GM19395 (cell line): ENCODE measurements around the gene OTOP3.

Source experiments
- ATAC-seq: cut with Tn5 transposase; IDR thresholded peaks from one replicate; pipeline ENCODE4 v1.9.1; 2021; ENCODE audit warnings: mild to moderate bottlenecking, moderate library complexity; ENCODE audit not compliant: unreplicated experiment

OTOP3 gene

GRCh38 chr17:74916136-74916850 is 19.4 kb upstream of the OTOP3 start:
- no peak for ATAC-seq

- ATAC-seq, result no peak
These were observed 18.9 kb upstream of the OTOP3 start for GRCh38 chr17:74916851-74917199.

GRCh38 chr17:74917430-74917829 is 18.3 kb upstream of the OTOP3 start:
- no peak for ATAC-seq

GRCh38 chr17:74918906-74919305 is 16.8 kb upstream of the OTOP3 start:
- no peak for ATAC-seq

- no peak for ATAC-seq
These were observed 16.0 kb upstream of the OTOP3 start for GRCh38 chr17:74919440-74920305.

GRCh38 chr17:74920306-74920620 is 15.4 kb upstream of the OTOP3 start:
- ATAC-seq, result no peak

GRCh38 chr17:74920642-74921025 is 15.1 kb upstream of the OTOP3 start:
- ATAC-seq, result no peak

GRCh38 chr17:74921026-74921681 is 14.5 kb upstream of the OTOP3 start:
- ATAC-seq, result no peak

GRCh38 chr17:74921769-74922168 is 13.9 kb upstream of the OTOP3 start:
- ATAC-seq, result no peak

- no peak for ATAC-seq
These were observed 13.5 kb upstream of the OTOP3 start for GRCh38 chr17:74922172-74922571.

- no peak for ATAC-seq
These were observed 12.8 kb upstream of the OTOP3 start, which contains the start of gene USH1G for GRCh38 chr17:74922694-74923537. TSS of gene USH1G (minus strand) at chr17:74923255. CDS start at chr17:74923073, 182 bp downstream.

- no peak for ATAC-seq
These were observed 12.0 kb upstream of the OTOP3 start for GRCh38 chr17:74923538-74924249.

- no peak for ATAC-seq
These were observed 11.3 kb upstream of the OTOP3 start, which contains the start of gene OTOP2 for GRCh38 chr17:74924250-74924948. TSS of gene OTOP2 (plus strand) at chr17:74924273. CDS start at chr17:74924633, 360 bp downstream.

- no peak for ATAC-seq
These were observed 10.5 kb upstream of the OTOP3 start for GRCh38 chr17:74925242-74925641.

GRCh38 chr17:74928786-74929185 is 6.9 kb upstream of the OTOP3 start:
- ATAC-seq, result no peak

GRCh38 chr17:74930535-74931036 is 5.1 kb upstream of the OTOP3 start:
- ATAC-seq, result no peak

- ATAC-seq, result no peak
These were observed 650 bp upstream of the OTOP3 start for GRCh38 chr17:74935048-74935447.

GRCh38 chr17:74936470-74936799 is 737 bp downstream of the OTOP3 start:
- no peak for ATAC-seq
